Measurements from ENCODE around the gene FBXO28.

Gene FBXO28

GRCh38 chr1:224133741-224134299 is 19.9 kb downstream of the FBXO28 start:
- no peak for DNase-seq (ENCODE audit: low read depth)
- no peak overlapping the region for H3K4me3 ChIP-seq (ENCODE audit: low read depth, low read length)

GRCh38 chr1:224137518-224137917 is 23.6 kb downstream of the FBXO28 start:
- DNase-seq (ENCODE audit: low read depth): no peak

DNA sequence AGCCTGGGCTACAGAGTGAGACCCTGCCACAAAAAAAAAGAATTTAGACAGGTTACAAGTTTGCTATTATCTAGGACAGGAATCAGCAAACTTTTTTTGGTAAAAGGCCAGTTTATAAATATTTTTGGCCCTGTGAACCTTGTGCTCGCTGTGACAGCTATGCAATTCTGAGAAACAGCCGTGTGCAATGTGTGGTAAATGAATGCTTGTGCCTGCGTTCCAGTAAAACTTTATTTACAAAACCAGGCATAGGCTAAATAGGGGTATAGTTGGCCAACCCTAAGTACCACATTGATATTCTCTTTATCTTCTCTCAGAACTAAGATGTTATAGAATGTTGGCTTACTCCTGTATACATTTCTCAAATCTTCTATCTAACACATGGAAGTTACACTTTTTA is 24.3 kb downstream of the FBXO28 start:
- DNase-seq (ENCODE audit: low read depth): no peak

More at GRCh38 chr1:224137518-224137917, 23.6 kb downstream of the FBXO28 start:
- H3K4me3 ChIP-seq (ENCODE audit: low read depth, low read length): no peak overlapping the region

DNA sequence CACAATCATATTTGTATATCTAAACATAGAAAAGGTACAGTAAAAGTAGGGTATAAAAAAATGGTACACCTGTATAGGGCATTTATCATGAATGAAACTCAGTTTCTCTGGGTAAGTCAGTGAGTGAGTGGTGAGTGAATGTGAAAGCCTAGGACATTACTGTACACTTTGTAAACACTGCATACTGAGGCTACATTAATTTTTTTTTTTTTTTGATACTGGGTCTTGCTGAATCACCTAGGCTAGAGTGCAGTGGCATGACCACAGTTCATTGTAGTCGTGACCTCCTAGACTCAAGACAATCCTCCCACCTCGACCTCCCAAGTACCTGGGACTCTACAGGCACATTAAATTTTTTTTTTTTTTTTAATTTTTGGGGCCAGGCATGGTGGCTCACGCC is 27.8 kb downstream of the FBXO28 start:
- no peak for DNase-seq (ENCODE audit: low read depth)
- H3K4me3 ChIP-seq (ENCODE audit: low read depth, low read length): no peak overlapping the region

More for the DNA sequence above, 24.3 kb downstream of the FBXO28 start:
- no peak overlapping the region for H3K4me3 ChIP-seq (ENCODE audit: low read depth, low read length)

DNA sequence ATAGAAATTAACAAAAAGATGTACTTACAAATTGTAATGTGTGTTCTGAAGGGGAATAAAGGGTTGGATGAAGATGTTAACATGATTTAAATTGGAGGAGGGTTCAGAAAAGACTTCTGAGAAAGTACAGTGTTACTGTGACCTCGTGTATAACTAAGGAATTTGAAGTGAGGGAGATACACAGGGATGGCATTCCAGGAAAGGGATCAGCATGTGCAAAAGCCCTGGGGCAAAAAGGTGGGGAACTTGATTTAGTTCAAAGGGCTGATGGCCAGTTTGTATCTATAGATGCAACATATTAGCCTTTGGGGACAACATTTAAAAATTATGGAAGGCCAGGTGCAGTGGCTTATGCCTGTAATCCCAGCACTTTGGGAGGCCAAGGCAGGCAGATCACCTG is 35.8 kb downstream of the FBXO28 start:
- DNase-seq (ENCODE audit: low read depth): no peak
- H3K4me3 ChIP-seq (ENCODE audit: low read depth, low read length): no peak overlapping the region

DNA sequence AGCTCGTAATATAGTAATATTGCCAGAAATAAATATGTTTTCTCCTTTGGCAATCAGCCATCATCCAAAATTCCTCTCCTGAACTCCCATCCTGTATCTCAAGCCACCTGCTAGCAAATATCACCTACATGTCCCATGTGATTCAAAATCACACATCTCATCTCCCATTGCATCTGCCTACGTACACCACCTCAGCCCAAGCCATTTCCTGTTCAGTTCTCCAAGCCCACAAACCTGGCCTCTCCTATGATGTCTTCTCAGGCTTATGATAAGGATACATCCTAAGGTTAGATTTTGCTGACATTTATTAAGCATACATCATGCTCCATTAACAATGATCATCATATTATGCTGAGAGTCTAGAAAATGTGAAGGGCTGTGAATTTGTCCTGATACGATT is 37.2 kb downstream of the FBXO28 start:
- no peak overlapping the region for H3K4me3 ChIP-seq (ENCODE audit: low read depth, low read length)
- no peak for DNase-seq (ENCODE audit: low read depth)

DNA sequence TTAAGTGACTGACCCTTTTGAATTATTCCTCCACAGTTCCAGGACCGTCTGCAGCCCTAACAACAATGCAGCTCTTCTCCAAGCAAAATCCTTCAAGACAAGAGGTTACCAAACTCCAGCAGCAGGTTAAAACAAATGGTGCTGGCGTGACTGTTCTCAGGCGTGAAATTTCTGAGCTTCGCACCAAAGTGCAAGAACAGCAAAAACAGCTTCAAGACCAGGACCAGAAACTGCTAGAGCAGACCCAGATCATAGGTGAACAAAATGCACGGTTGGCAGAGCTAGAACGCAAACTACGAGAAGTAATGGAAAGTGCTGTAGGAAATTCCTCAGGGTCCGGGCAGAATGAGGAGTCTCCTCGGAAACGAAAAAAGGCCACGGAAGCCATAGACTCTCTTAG is 43.4 kb downstream of the FBXO28 start:
- DNase-seq (ENCODE audit: low read depth): no peak
- H3K4me3 ChIP-seq (ENCODE audit: low read depth, low read length): no peak overlapping the region

DNA sequence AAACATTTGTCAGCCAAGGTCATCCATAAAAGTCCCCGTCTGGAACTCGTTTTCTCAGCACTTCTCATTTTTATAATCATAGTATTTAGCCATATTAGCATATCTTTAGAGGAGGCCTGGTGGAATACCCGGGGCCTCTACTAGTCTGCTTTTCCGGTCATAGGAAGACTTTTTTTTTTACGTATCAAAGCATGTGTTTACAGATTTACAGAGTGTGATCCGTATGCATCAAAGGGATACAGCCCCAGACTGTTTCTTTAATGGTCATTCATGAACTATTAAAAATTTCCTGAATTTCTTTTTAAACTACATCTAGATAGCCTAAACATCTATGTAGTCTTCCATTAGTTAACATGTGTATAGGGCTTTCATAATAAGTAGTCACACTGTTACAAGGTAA is 45.6 kb downstream of the FBXO28 start:
- no peak for DNase-seq (ENCODE audit: low read depth)
- no peak overlapping the region for H3K4me3 ChIP-seq (ENCODE audit: low read depth, low read length)

DNA sequence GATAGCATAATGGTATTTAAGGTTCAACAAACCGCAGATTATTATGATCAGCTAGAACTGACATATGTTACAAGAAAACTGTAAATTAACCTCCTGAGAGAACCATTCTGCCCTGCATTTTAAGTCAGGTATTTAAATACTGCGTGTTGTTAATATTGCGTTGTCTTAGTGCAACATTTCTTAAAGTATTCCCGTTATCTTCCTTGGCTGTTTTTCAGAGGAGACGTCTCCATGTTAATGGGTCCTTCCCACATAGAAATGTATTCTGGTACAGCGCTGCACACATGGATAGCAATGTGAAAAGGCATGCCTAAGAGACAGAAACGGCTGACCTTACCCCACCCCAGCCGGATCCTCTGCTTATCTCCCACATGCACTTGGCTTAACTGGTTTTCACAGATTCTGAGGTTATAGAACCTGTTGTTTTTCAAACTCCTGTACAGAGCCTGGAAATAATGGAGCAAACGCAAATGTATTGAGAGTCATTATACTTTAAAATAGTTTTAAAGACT is 46.3 kb downstream of the FBXO28 start:
- DNase-seq (ENCODE audit: low read depth): no peak
- no peak overlapping the region for H3K4me3 ChIP-seq (ENCODE audit: low read depth, low read length)

DNA sequence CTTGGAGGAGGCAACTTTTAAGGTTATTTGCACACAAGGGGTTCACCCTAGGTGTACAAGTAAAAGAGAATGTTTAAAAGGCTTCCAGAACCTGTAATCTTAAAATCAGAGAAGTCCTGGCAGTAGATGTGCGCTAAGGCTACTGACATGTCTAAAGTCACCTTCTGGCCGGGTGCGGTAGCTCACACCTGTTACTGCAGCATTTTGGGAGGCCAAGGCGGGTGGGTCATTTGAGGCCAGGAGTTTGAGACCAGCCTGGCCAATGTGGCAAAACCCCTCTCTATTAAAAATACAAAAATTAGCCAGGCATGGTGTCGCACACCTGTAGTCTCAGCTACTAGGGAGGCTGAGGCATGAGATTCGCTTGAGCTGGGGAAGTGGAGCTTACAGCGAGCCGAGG is 48.9 kb downstream of the FBXO28 start:
- DNase-seq (ENCODE audit: low read depth): no peak
- H3K4me3 ChIP-seq (ENCODE audit: low read depth, low read length): no peak overlapping the region

GRCh38 chr1:224163311-224163710 is 49.4 kb downstream of the FBXO28 start:
- DNase-seq (ENCODE audit: low read depth): no peak
- no peak overlapping the region for H3K4me3 ChIP-seq (ENCODE audit: low read depth, low read length)

GRCh38 chr1:224168859-224169380 is 55.0 kb downstream of the FBXO28 start:
- peak; percentile 84 for DNase-seq (ENCODE audit: low read depth)
- H3K4me3 ChIP-seq (ENCODE audit: low read depth, low read length): no peak overlapping the region

DNA sequence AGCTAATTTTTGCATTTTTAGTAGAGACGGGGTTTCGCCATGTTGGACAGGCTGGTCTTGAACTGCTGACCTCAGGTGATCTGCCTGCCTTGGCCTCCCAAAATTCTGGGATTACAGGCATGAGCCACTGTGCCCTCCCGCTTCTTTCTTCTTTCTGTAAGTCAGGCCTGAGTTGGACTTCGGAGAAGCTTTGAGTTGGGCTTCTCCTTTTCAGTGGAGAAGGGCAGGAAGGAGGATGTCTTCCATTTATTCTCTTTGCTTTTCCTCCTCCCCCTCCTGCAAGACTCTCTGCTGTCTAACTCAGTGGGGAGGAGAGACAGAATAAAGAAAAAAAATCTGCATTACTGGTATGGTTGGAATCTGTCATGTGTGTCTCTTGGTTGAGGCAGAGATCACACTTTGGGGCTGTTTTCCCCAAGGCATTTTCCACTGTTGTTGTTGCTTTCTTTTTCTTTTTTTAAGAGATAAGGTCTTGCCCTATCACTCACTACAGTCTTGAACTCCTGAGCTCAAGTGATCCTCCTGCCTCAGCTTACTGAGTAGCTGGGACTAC is 55.9 kb downstream of the FBXO28 start:
- DNase-seq (ENCODE audit: low read depth): no peak
- no peak overlapping the region for H3K4me3 ChIP-seq (ENCODE audit: low read depth, low read length)

GRCh38 chr1:224170343-224170742 is 56.4 kb downstream of the FBXO28 start:
- H3K4me3 ChIP-seq (ENCODE audit: low read depth, low read length): no peak overlapping the region
- no peak for DNase-seq (ENCODE audit: low read depth)

DNA sequence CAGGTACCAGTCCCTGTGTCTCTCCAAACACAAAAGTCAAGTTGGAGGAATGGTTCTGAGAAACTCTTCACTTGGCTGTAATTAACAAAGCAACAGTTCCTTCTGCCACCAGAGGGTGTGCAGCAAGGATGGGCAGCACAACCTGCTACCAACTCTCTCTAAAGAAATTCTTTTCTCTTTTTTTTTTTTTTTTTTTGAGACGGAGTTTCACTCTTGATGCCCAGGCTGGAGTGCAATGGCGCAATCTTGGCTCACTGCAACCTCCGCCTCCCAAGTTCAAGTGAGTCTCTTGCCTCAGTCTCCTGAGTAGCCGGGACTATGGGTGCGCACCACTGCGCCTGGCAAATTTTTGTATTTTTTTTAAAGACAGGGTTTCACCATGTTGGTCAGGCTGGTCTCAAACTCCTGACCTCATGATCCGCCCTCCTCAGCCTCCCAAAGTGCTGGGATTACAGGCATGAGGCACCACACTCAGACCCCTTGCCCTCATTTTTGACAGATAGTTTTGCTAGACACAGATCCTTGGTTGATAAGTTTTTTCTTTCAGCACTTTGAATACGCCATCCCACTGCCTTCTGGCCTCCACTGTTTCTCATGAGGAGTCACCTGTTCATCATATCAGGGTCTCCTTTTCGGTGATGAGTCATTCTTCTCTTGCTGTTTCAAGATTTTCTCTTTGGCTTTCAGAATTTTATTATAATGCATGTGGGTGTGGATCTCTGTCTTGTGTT is 57.0 kb downstream of the FBXO28 start:
- no peak for DNase-seq (ENCODE audit: low read depth)
- H3K4me3 ChIP-seq (ENCODE audit: low read depth, low read length): no peak overlapping the region

DNA sequence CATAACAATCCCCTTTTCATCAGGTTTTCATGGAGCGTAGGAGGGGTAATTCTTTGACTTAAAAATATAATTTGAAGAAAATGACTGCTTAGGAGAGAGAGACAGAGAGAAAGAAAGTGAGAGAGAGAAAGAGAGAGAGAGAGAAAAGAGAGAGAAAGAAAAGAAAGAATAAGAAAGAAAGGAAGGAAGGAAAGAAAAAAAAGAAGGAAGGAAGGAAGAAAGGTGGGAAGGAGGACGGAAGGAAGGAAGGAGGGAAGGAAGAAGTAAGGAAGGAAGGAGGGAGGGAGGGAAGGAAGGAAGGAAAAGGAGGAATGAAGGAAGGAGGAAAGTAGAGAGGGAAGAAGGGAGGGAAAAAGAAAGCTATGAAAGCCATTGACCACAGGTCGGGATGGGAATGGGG is 58.3 kb downstream of the FBXO28 start:
- H3K4me3 ChIP-seq (ENCODE audit: low read depth, low read length): no peak overlapping the region
- DNase-seq (ENCODE audit: low read depth): no peak

- DNase-seq (ENCODE audit: low read depth): no peak
- no peak overlapping the region for H3K4me3 ChIP-seq (ENCODE audit: low read depth, low read length)
Measured at GRCh38 chr1:224173523-224173922, 59.6 kb downstream of the FBXO28 start.

- H3K4me3 ChIP-seq (ENCODE audit: low read depth, low read length): no peak overlapping the region
- no peak for DNase-seq (ENCODE audit: low read depth)
Measured at GRCh38 chr1:224175617-224176016, 61.7 kb downstream of the FBXO28 start.

DNA sequence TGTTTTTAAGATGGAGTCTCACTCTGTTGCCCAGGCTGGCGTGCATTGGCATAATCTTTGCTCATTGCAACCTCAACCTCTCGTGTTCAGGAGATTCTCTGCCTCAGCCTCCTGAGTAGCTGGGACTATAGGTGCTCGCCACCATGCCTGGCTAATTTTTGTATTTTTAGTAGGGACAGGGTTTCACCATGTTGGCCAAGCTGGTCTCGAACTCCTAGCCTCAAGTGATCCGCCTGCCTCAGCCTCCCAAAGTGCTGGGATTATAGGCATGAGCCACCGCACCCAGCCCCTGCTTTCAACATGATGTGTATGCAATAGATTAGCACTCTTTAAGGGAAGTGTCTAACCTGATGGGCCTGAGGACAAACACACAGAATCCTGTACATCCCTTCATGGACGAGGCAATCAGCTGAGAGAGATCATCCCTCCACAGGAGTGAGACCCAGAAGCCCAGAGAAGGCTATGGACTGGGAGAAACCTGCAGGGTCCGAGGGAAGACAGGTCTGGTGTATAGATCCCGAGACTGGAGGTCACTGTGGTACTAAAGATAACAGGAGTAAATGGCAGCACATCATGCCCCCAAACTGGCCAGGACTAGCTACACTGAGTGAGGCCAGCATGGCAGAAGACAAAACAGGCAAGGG is 63.6 kb downstream of the FBXO28 start:
- no peak overlapping the region for H3K4me3 ChIP-seq (ENCODE audit: low read depth, low read length)
- DNase-seq (ENCODE audit: low read depth): no peak

- no peak overlapping the region for H3K4me3 ChIP-seq (ENCODE audit: low read depth, low read length)
- no peak for DNase-seq (ENCODE audit: low read depth)
Measured at GRCh38 chr1:224178894-224179293, 65.0 kb downstream of the FBXO28 start.

All from skeletal muscle cell (primary cell).